Neural progenitor cell (in vitro differentiated cells): ENCODE results near the gene HCAR3. TPM values are rescaled to one million over a fixed set of nuclear protein-coding genes. Genes with fewer than 3 reads are reported as not detected.

Experiments used
- DNase-seq: peaks from one replicate; pipeline ENCODE4 v3.0.0-alpha.2; 2016; ENCODE audit warnings: low spot score
- H2AFZ ChIP-seq: fragments of 200-600 bp; sonication (generic); replicated peaks from 2 replicates; pipeline ENCODE4 v1.6.1; 2016; ENCODE audit warnings: antibody characterized with exemption
- H3F3A ChIP-seq: fragments of 200-600 bp; sonication (generic); 2 replicates; pipeline ENCODE4 v1.6.1; 2016; ENCODE audit warnings: antibody characterized with exemption, low read depth
- H3K27ac ChIP-seq: fragments of 200-600 bp; sonication (generic); 2 replicates; pipeline ENCODE4 v1.5.1; 2016; ENCODE audit warnings: mild to moderate bottlenecking
- H3K27me3 ChIP-seq: fragments of 200-600 bp; sonication (generic); 2 replicates; pipeline ENCODE4 v1.6.1; 2016; ENCODE audit warnings: mild to moderate bottlenecking, moderate library complexity
- H3K36me3 ChIP-seq: fragments of 200-600 bp; sonication (generic); 2 replicates; pipeline ENCODE4 v1.5.1; 2016
- H3K4me1 ChIP-seq: fragments of 200-600 bp; sonication (generic); 2 replicates; pipeline ENCODE4 v1.6.1; 2016; ENCODE audit warnings: mixed run types
- H3K4me2 ChIP-seq: fragments of 200-600 bp; sonication (generic); 2 replicates; pipeline ENCODE4 v1.6.1; 2016
- H3K4me3 ChIP-seq: fragments of 200-600 bp; sonication (generic); 2 replicates; pipeline ENCODE4 v1.5.1; 2016
- H3K79me2 ChIP-seq: fragments of 200-600 bp; sonication (generic); 2 replicates; pipeline ENCODE4 v1.6.1; 2016; ENCODE audit warnings: low read depth
- H3K9ac ChIP-seq: fragments of 200-600 bp; sonication (generic); 2 replicates; pipeline ENCODE4 v1.6.1; 2016
- H3K9me3 ChIP-seq: fragments of 200-600 bp; sonication (generic); 2 replicates; pipeline ENCODE4 v1.5.1; 2016; ENCODE audit warnings: low read depth
- H4K20me1 ChIP-seq: fragments of 200-600 bp; sonication (generic); 2 replicates; pipeline ENCODE4 v1.6.1; 2016; ENCODE audit warnings: low read depth
- H3K27ac Mint-ChIP-seq: 3 replicates; pipeline ENCODE4 v1.8.0; 2021; ENCODE audit warnings: mixed read lengths
- H3K27me3 Mint-ChIP-seq: 2 replicates; pipeline ENCODE4 v1.8.0; 2022; ENCODE audit warnings: low read depth, mild to moderate bottlenecking, inconsistent platforms, moderate library complexity, mixed read lengths; ENCODE audit not compliant: insufficient read depth
- H3K36me3 Mint-ChIP-seq: 3 replicates; pipeline ENCODE4 v1.8.0; 2021; ENCODE audit warnings: mixed read lengths
- H3K4me1 Mint-ChIP-seq: 3 replicates; pipeline ENCODE4 v1.8.0; 2021; ENCODE audit warnings: mixed read lengths
- H3K4me3 Mint-ChIP-seq: 3 replicates; pipeline ENCODE4 v1.8.0; 2021; ENCODE audit warnings: mild to moderate bottlenecking, moderate library complexity, mixed read lengths
- H3K9me3 Mint-ChIP-seq: 3 replicates; pipeline ENCODE4 v1.8.0; 2020; ENCODE audit warnings: mixed read lengths
- CTCF ChIP-seq: fragments of 200-600 bp; sonication (generic); IDR thresholded peaks from 2 replicates; pipeline ENCODE4 v1.5.1; 2017; ENCODE audit warnings: antibody characterized with exemption, mild to moderate bottlenecking
- EZH2 ChIP-seq: fragments of 200-600 bp; sonication (generic); IDR thresholded peaks from 2 replicates; pipeline ENCODE4 v1.6.1; 2017; ENCODE audit warnings: antibody characterized with exemption, mild to moderate bottlenecking, moderate library complexity
- EZH2phosphoT487 ChIP-seq: fragments of 200-600 bp; sonication (generic); IDR thresholded peaks from 2 replicates; pipeline ENCODE4 v1.6.1; 2017; ENCODE audit warnings: antibody characterized with exemption
- small RNA-seq: library from RNA; depleted of rRNA; stranded (forward); fragments of <200 nt; gene quantifications from one replicate; pipeline ENCODE3, GENCODE V24; 2015
- total RNA-seq: library from RNA; depleted of rRNA; stranded (reverse); fragments of >200 nt; gene quantifications from 2 replicates; pipeline ENCODE4 v1.2.3, GENCODE V29; 2015; ENCODE audit warnings: low replicate concordance

Gene HCAR3
- total RNA-seq, 1 donor from 2014 or later: not detected

- no peak overlapping the region for H3K9ac ChIP-seq
- no peaks in the 10 kb centered on the region for H3K27me3 Mint-ChIP-seq
These were observed 50.9 kb downstream of the HCAR3 start for GRCh38 chr12:122665759-122666158.

GRCh38 chr12:122665349-122665748 lies 51.3 kb downstream of the HCAR3 start:
- no peaks in the 10 kb centered on the region for H4K20me1 ChIP-seq
- H3K4me3 ChIP-seq: no peak overlapping the region
- no peaks in the 10 kb centered on the region for H3K4me1 ChIP-seq
- Mint-ChIP-seq H3K27ac (no peak overlapping the region), H3K4me3 (no peak overlapping the region), H3K9me3 (no peaks in the 10 kb centered on the region), H3K36me3 (peaks cover 2% of the 10 kb centered on the region), H3K27me3 (no peaks in the 10 kb centered on the region), H3K4me1 (no peaks in the 10 kb centered on the region)
- H3K27ac ChIP-seq: no peak overlapping the region
- no peaks in the 10 kb centered on the region for H3F3A ChIP-seq
- no peak overlapping the region for H3K4me2 ChIP-seq
- no peaks in the 10 kb centered on the region for H3K79me2 ChIP-seq
- no peaks in the 10 kb centered on the region for H3K9me3 ChIP-seq
- H3K9ac ChIP-seq: no peak overlapping the region
- no peak overlapping the region for H2AFZ ChIP-seq
- no peak for DNase-seq
- no peaks in the 10 kb centered on the region for H3K27me3 ChIP-seq
- no peaks in the 10 kb centered on the region for H3K36me3 ChIP-seq
- TF ChIP-seq EZH2phosphoT487 (no peak), CTCF (no peak), EZH2 (no peak)

More at GRCh38 chr12:122665759-122666158, 50.9 kb downstream of the HCAR3 start:
- Mint-ChIP-seq H3K9me3 (no peaks in the 10 kb centered on the region), H3K36me3 (peaks cover 2% of the 10 kb centered on the region), H3K27ac (no peak overlapping the region), H3K4me1 (no peaks in the 10 kb centered on the region), H3K4me3 (no peak overlapping the region)
- no peak overlapping the region for H2AFZ ChIP-seq
- no peaks in the 10 kb centered on the region for H3F3A ChIP-seq
- H3K27ac ChIP-seq: no peak overlapping the region
- H3K4me3 ChIP-seq: no peak overlapping the region
- no peak for DNase-seq
- TF ChIP-seq CTCF: no peak
- no peak for TF ChIP-seq EZH2phosphoT487
- TF ChIP-seq EZH2: no peak
- no peaks in the 10 kb centered on the region for H4K20me1 ChIP-seq
- no peaks in the 10 kb centered on the region for H3K27me3 ChIP-seq
- no peaks in the 10 kb centered on the region for H3K9me3 ChIP-seq
- no peaks in the 10 kb centered on the region for H3K4me1 ChIP-seq
- no peaks in the 10 kb centered on the region for H3K79me2 ChIP-seq
- H3K36me3 ChIP-seq: no peaks in the 10 kb centered on the region
- H3K4me2 ChIP-seq: no peak overlapping the region

Small RNA genes within 50 kb of the gene (small RNA-seq; reads per million reads assigned to genes)
- not detected for gene AC026333.2

Other genes starting within 250 kb of the HCAR3 start
- gene ZCCHC8, start 215.9 kb downstream of the HCAR3 start, total RNA-seq: 34.5 and 49.1 TPM in 2 replicates
- gene RSRC2, start 189.9 kb downstream of the HCAR3 start, total RNA-seq: 156 and 248 TPM in 2 replicates
- 196 and 249 TPM in 2 replicates for gene KNTC1, start 189.6 kb downstream of the HCAR3 start, total RNA-seq
- not detected in 2 replicates for gene HCAR2, start 13.5 kb downstream of the HCAR3 start, total RNA-seq
- 0.06 TPM in 1 of 2 replicates, not detected in the other for gene HCAR1, start 14.0 kb upstream of the HCAR3 start, total RNA-seq
- 52.9 and 100.0 TPM in 2 replicates for gene DENR, start 36.0 kb upstream of the HCAR3 start, total RNA-seq
- 0.79 and 0.81 TPM in 2 replicates for gene CCDC62, start 57.8 kb upstream of the HCAR3 start, total RNA-seq
- 19.3 and 25.6 TPM in 2 replicates for gene HIP1R, start 118.6 kb upstream of the HCAR3 start, total RNA-seq
- gene VPS37B, start 179.3 kb upstream of the HCAR3 start, total RNA-seq: 19.4 and 23.9 TPM in 2 replicates
- gene ABCB9, start 249.7 kb upstream of the HCAR3 start, total RNA-seq: 1.9 and 5.3 TPM in 2 replicates